ENCODE results near the gene CNTF.

CNTF gene

GRCh38 chr11:58647141-58647699, 24.8 kb downstream of the CNTF start:
- no peak for TF ChIP-seq CTCF (IDR thresholded peaks at IDR 0.05; ENCODE audit: low read depth, low read length)
- DNase-seq (ENCODE audit: extremely low read depth, low read depth), result no peak

- TF ChIP-seq CTCF (IDR thresholded peaks at IDR 0.05; ENCODE audit: low read depth, low read length), result no peak
- no peak for DNase-seq (ENCODE audit: extremely low read depth, low read depth)
These were observed 25.4 kb downstream of the CNTF start for GRCh38 chr11:58647866-58648265.

- no peak for TF ChIP-seq CTCF (IDR thresholded peaks at IDR 0.05; ENCODE audit: low read depth, low read length)
- DNase-seq (ENCODE audit: extremely low read depth, low read depth), result no peak
These were observed 27.2 kb downstream of the CNTF start for GRCh38 chr11:58649623-58650022.

- DNase-seq (ENCODE audit: extremely low read depth, low read depth), result no peak
- TF ChIP-seq CTCF (IDR thresholded peaks at IDR 0.05; ENCODE audit: low read depth, low read length), result no peak
These were observed 28.0 kb downstream of the CNTF start for GRCh38 chr11:58650496-58650895.

- no peak for DNase-seq (ENCODE audit: extremely low read depth, low read depth)
- TF ChIP-seq CTCF (IDR thresholded peaks at IDR 0.05; ENCODE audit: low read depth, low read length), result no peak
These were observed 30.3 kb downstream of the CNTF start for GRCh38 chr11:58652726-58653280.

- TF ChIP-seq CTCF (IDR thresholded peaks at IDR 0.05; ENCODE audit: low read depth, low read length), result peak; percentile 96
- peak; percentile 29 for DNase-seq (ENCODE audit: extremely low read depth, low read depth)
These were observed 31.8 kb downstream of the CNTF start for GRCh38 chr11:58654079-58654907.

GRCh38 chr11:58654908-58655296, 32.4 kb downstream of the CNTF start:
- DNase-seq (ENCODE audit: extremely low read depth, low read depth), result no peak
- TF ChIP-seq CTCF (IDR thresholded peaks at IDR 0.05; ENCODE audit: low read depth, low read length), result no peak
